ENCODE results near the gene ANKH. TPM values are rescaled to one million over a fixed set of nuclear protein-coding genes. Genes with fewer than 3 reads are reported as not detected.

ANKH gene
- total RNA-seq, 1 experiment from 2014 or later, result 81.4 TPM

DNA sequence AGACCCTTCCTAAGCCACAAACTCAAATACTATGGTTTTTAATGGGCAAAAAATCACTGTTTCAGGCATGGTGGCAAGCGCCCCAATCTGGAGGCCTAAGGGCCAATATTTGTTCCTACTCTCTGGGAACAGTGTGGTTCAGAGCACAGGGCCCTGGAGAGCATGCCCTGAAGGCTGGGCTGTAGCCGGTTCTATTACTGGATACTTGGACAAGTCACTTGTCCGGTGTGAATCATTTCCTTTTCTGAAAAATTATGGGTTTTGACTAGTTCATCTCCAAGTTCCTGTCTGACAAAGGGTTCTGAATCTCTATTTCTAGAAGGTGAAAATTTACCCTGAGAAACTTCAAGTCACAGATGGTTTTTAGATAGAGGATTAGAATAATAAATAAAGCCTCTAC lies 132.0 kb downstream of the ANKH start:
- H3K36me3 ChIP-seq (ENCODE audit: low read depth), result no peaks in the 10 kb centered on the region
- H3K27me3 ChIP-seq (ENCODE audit: insufficient read depth, low read depth), result no peaks in the 10 kb centered on the region
- no peak overlapping the region for H3K4me3 ChIP-seq
- no peaks in the 10 kb centered on the region for H3K79me2 ChIP-seq (ENCODE audit: low read depth)
- no peaks in the 10 kb centered on the region for H3K4me1 ChIP-seq (replicated peaks; ENCODE audit: insufficient read depth)
- POLR2A ChIA-PET (ENCODE audit: unreplicated experiment), result interaction anchor here (0.6 kb wide), 1 partner anchor 56 kb away, joined by 7 read pairs; no protein-coding TSS in a partner anchor
- DNase-seq, result no peak
- no peak overlapping the region for H3K27ac ChIP-seq
- H3K9me3 ChIP-seq (ENCODE audit: insufficient read depth, low read depth), result no peaks in the 10 kb centered on the region
- TF ChIP-seq, protein P1, sequence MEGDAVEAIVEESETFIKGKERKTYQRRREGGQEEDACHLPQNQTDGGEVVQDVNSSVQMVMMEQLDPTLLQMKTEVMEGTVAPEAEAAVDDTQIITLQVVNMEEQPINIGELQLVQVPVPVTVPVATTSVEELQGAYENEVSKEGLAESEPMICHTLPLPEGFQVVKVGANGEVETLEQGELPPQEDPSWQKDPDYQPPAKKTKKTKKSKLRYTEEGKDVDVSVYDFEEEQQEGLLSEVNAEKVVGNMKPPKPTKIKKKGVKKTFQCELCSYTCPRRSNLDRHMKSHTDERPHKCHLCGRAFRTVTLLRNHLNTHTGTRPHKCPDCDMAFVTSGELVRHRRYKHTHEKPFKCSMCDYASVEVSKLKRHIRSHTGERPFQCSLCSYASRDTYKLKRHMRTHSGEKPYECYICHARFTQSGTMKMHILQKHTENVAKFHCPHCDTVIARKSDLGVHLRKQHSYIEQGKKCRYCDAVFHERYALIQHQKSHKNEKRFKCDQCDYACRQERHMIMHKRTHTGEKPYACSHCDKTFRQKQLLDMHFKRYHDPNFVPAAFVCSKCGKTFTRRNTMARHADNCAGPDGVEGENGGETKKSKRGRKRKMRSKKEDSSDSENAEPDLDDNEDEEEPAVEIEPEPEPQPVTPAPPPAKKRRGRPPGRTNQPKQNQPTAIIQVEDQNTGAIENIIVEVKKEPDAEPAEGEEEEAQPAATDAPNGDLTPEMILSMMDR (conservative IDR thresholded peaks at IDR 0.05), result no peak
- no peak for TF ChIP-seq EZH2 (IDR thresholded peaks at IDR 0.05; ENCODE audit: low read depth)
- H3K9me2 ChIP-seq (ENCODE audit: insufficient read depth), result no peaks in the 10 kb centered on the region
- CTCF ChIA-PET, result no interaction called here
- BruUV-seq (replicated peaks), result no TSS peak
- no peak overlapping the region for H3K4me2 ChIP-seq
- no peaks in the 10 kb centered on the region for H3F3A ChIP-seq (ENCODE audit: insufficient read depth, low read depth)
- H4K20me1 ChIP-seq (ENCODE audit: insufficient read depth), result no peaks in the 10 kb centered on the region
- H2AFZ ChIP-seq, result no peak overlapping the region
- intact Hi-C loops (cut with micrococcal nuclease; ENCODE audit: unreplicated experiment), result no loop called here

DNA sequence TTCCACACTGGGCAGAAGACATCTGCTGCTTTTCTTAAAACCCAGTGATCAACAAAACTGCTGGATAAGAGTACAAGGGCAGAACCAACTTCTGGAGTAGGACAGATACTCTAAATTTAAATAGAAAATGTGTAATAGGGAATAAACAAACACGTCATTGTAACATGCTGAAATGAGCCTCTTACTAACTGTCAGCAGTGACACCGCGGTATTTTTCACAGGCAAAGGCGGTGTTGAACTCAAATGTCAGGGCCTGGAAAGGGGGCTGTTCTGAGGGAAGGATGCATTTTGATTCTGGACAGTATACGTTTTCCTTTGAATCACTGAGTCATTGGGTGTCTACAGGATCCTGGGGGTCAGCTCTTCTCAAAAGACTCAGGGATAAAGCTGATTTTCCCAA lies 133.5 kb downstream of the ANKH start:
- no peak overlapping the region for H3K4me3 ChIP-seq
- H3F3A ChIP-seq (ENCODE audit: insufficient read depth, low read depth), result no peaks in the 10 kb centered on the region
- no peaks in the 10 kb centered on the region for H3K9me2 ChIP-seq (ENCODE audit: insufficient read depth)
- 0 out of 2 replicates have a peak, but pooled peaks cover 2% of the 10 kb centered on the region for H3K27me3 ChIP-seq (ENCODE audit: insufficient read depth, low read depth)
- no peaks in the 10 kb centered on the region for H3K9me3 ChIP-seq (ENCODE audit: insufficient read depth, low read depth)
- intact Hi-C loops (cut with micrococcal nuclease; ENCODE audit: unreplicated experiment), result no loop called here
- no peak for TF ChIP-seq EZH2 (IDR thresholded peaks at IDR 0.05; ENCODE audit: low read depth)
- TF ChIP-seq, protein P1 (conservative IDR thresholded peaks at IDR 0.05), result no peak
- no peaks in the 10 kb centered on the region for H3K79me2 ChIP-seq (ENCODE audit: low read depth)
- H2AFZ ChIP-seq, result no peak overlapping the region
- H3K36me3 ChIP-seq (ENCODE audit: low read depth), result no peaks in the 10 kb centered on the region
- no peaks in the 10 kb centered on the region for H3K4me1 ChIP-seq (replicated peaks; ENCODE audit: insufficient read depth)
- POLR2A ChIA-PET (ENCODE audit: unreplicated experiment), result interaction anchor here (0.5 to 0.6 kb wide), 2 partner anchors 396 to 703 kb away, joined by 3 to 4 read pairs; no protein-coding TSS in a partner anchor
- no peak overlapping the region for H3K27ac ChIP-seq
- BruUV-seq (replicated peaks), result no TSS peak
- no peaks in the 10 kb centered on the region for H4K20me1 ChIP-seq (ENCODE audit: insufficient read depth)
- CTCF ChIA-PET, result no interaction called here
- no peak overlapping the region for H3K4me2 ChIP-seq
- no peak for DNase-seq

DNA sequence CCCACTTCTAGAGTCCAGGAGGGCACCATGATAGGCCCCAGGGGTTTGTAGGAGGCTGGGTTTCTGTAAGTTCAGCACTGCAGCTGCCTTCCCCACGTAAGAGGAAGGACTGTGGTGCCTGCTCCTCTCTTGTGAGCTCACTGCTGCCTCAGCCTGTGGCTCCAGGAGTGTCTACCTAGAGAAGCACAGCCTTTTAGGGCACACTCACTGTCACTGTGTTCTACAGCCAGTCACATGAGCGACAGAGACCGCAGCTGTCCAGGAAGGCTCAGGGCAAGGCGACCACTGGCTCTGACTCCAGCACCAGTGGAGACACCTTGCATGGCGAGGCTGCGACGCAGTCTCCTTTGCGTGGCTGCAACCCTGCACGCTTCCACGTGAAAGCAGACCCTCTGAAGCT lies 134.3 kb downstream of the ANKH start:
- Histone ChIP-seq H3K4me2 (no peak overlapping the region), H3K4me1 (replicated peaks; ENCODE audit: insufficient read depth) (no peaks in the 10 kb centered on the region), H3K9me3 (ENCODE audit: insufficient read depth, low read depth) (no peaks in the 10 kb centered on the region), H3K79me2 (ENCODE audit: low read depth) (no peaks in the 10 kb centered on the region), H3K9me2 (ENCODE audit: insufficient read depth) (no peaks in the 10 kb centered on the region), H3F3A (ENCODE audit: insufficient read depth, low read depth) (no peaks in the 10 kb centered on the region), H3K4me3 (no peak overlapping the region), H3K36me3 (ENCODE audit: low read depth) (no peaks in the 10 kb centered on the region), H3K27me3 (ENCODE audit: insufficient read depth, low read depth) (0 out of 2 replicates have a peak, but pooled peaks cover 5% of the 10 kb centered on the region), H4K20me1 (ENCODE audit: insufficient read depth) (no peaks in the 10 kb centered on the region), H2AFZ (no peak overlapping the region), H3K27ac (no peak overlapping the region)
- no peak for DNase-seq
- intact Hi-C loops (cut with micrococcal nuclease; ENCODE audit: unreplicated experiment), result no loop called here
- no TSS peak for BruUV-seq (replicated peaks)
- TF ChIP-seq EZH2 (IDR thresholded peaks at IDR 0.05; ENCODE audit: low read depth), result no peak
- TF ChIP-seq, protein P1 (conservative IDR thresholded peaks at IDR 0.05), result no peak
- CTCF ChIA-PET, result no interaction called here
- POLR2A ChIA-PET (ENCODE audit: unreplicated experiment), result no interaction called here
